ENCODE results near the gene JSRP1. TPM values are rescaled to one million over a fixed set of nuclear protein-coding genes. Genes with fewer than 3 reads are reported as not detected.

The JSRP1 gene
- polyA plus RNA-seq, 1 donor from 2014 or later = 1.4 TPM

GRCh38 chr19:2274931-2275535 lies 18.8 kb upstream of the JSRP1 start:
- Histone ChIP-seq H3K9me2 (ENCODE audit: insufficient read depth, low read length) (no peaks in the 10 kb centered on the region), H4K20me1 (ENCODE audit: insufficient read depth) (peaks cover 36% of the 10 kb centered on the region), H3K9ac (ENCODE audit: low read length) (no peak overlapping the region), H2AFZ (ENCODE audit: low read depth, low read length) (no peak overlapping the region), H3K4me2 (ENCODE audit: low read length) (no peak overlapping the region), H3K27me3 (ENCODE audit: insufficient read depth, low read depth, low read length) (no peaks in the 10 kb centered on the region), H3K4me3 (ENCODE audit: low read length) (no peak overlapping the region), H3K9me3 (ENCODE audit: low read length) (no peaks in the 10 kb centered on the region), H3K79me2 (replicated peaks; ENCODE audit: insufficient read depth, low read length) (peaks cover 38% of the 10 kb centered on the region), H3F3A (ENCODE audit: insufficient read depth, low read length, poor library complexity, severe bottlenecking) (peaks cover 4% of the 10 kb centered on the region), H3K27ac (ENCODE audit: low read length) (no peak overlapping the region), H3K36me3 (ENCODE audit: insufficient read depth, low read length) (no peaks in the 10 kb centered on the region)
- TF ChIP-seq EP300 (conservative IDR thresholded peaks at IDR 0.05; ENCODE audit: poor library complexity, severe bottlenecking) (no peak), SMC3 (conservative IDR thresholded peaks at IDR 0.05; ENCODE audit: poor library complexity) (peak; percentile 55), CTCF (IDR thresholded peaks at IDR 0.05; ENCODE audit: poor library complexity, severe bottlenecking) (peak; percentile 51), REST (IDR thresholded peaks at IDR 0.05; ENCODE audit: borderline replicate concordance) (no peak), RAD21 (conservative IDR thresholded peaks at IDR 0.05) (peak; percentile 59)

GRCh38 chr19:2274185-2274711 lies 18.0 kb upstream of the JSRP1 start:
- H3K4me3 ChIP-seq (ENCODE audit: low read length) = peak overlapping the region; percentile 99

More at GRCh38 chr19:2274185-2274711, 18.0 kb upstream of the JSRP1 start:
- Histone ChIP-seq H3F3A (ENCODE audit: insufficient read depth, low read length, poor library complexity, severe bottlenecking) (peaks cover 4% of the 10 kb centered on the region), H2AFZ (ENCODE audit: low read depth, low read length) (no peak overlapping the region), H3K27me3 (ENCODE audit: insufficient read depth, low read depth, low read length) (no peaks in the 10 kb centered on the region), H3K4me2 (ENCODE audit: low read length) (no peak overlapping the region), H3K9me3 (ENCODE audit: low read length) (no peaks in the 10 kb centered on the region), H3K9ac (ENCODE audit: low read length) (peak overlapping the region; percentile 40), H3K79me2 (replicated peaks; ENCODE audit: insufficient read depth, low read length) (peaks cover 42% of the 10 kb centered on the region), H3K27ac (ENCODE audit: low read length) (no peak overlapping the region), H4K20me1 (ENCODE audit: insufficient read depth) (peaks cover 42% of the 10 kb centered on the region), H3K36me3 (ENCODE audit: insufficient read depth, low read length) (no peaks in the 10 kb centered on the region), H3K9me2 (ENCODE audit: insufficient read depth, low read length) (no peaks in the 10 kb centered on the region)
- no peak for TF ChIP-seq RAD21 (conservative IDR thresholded peaks at IDR 0.05)
- TF ChIP-seq SMC3 (conservative IDR thresholded peaks at IDR 0.05; ENCODE audit: poor library complexity) = no peak
- no peak for TF ChIP-seq REST (IDR thresholded peaks at IDR 0.05; ENCODE audit: borderline replicate concordance)
- no peak for TF ChIP-seq POLR2AphosphoS5 (IDR thresholded peaks at IDR 0.05)
- TF ChIP-seq EZH2 (IDR thresholded peaks at IDR 0.05; ENCODE audit: borderline replicate concordance, insufficient read depth, low read length, poor library complexity, severe bottlenecking) = no peak
- TF ChIP-seq CTCF (IDR thresholded peaks at IDR 0.05; ENCODE audit: poor library complexity, severe bottlenecking) = no peak
- TF ChIP-seq TAF1 (IDR thresholded peaks at IDR 0.05; ENCODE audit: low read depth) = no peak
- TF ChIP-seq MXI1 (conservative IDR thresholded peaks at IDR 0.05; ENCODE audit: poor library complexity, severe bottlenecking) = no peak
- TF ChIP-seq EP300 (conservative IDR thresholded peaks at IDR 0.05; ENCODE audit: poor library complexity, severe bottlenecking) = no peak

Data from neural cell (in vitro differentiated cells).